Measurements from ENCODE around the gene ANO6. TPM values are rescaled to one million over a fixed set of nuclear protein-coding genes. Genes with fewer than 3 reads are reported as not detected.

Gene ANO6
- total RNA-seq, 1 donor from 2014 or later = 64.1 TPM

DNA sequence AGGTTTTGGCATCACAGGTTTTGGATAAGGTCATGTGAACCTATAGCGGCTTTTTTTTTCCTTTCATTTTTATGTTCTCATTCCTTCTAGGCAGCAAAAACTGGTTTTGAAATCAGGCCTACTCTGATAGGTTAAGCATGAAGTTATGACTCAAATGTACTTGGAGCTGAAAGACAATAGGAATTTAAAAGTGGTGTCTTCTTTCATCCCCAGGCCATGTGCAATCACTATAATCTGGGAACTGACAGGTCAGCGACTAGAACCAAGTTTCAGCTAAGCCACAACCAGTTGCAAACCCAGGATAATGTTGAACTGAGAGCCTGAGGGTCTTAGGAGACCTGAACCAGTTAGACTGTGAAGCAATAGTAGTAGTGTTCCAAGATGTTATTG is 74.3 kb downstream of the ANO6 start:
- H3K4me3 ChIP-seq = no peak overlapping the region
- H3K27me3 ChIP-seq (ENCODE audit: low read depth) = no peaks in the 10 kb centered on the region
- DNase-seq (no peak), ATAC-seq (no peak)
- no peak overlapping the region for H3K27ac ChIP-seq
- TF ChIP-seq, protein P1, sequence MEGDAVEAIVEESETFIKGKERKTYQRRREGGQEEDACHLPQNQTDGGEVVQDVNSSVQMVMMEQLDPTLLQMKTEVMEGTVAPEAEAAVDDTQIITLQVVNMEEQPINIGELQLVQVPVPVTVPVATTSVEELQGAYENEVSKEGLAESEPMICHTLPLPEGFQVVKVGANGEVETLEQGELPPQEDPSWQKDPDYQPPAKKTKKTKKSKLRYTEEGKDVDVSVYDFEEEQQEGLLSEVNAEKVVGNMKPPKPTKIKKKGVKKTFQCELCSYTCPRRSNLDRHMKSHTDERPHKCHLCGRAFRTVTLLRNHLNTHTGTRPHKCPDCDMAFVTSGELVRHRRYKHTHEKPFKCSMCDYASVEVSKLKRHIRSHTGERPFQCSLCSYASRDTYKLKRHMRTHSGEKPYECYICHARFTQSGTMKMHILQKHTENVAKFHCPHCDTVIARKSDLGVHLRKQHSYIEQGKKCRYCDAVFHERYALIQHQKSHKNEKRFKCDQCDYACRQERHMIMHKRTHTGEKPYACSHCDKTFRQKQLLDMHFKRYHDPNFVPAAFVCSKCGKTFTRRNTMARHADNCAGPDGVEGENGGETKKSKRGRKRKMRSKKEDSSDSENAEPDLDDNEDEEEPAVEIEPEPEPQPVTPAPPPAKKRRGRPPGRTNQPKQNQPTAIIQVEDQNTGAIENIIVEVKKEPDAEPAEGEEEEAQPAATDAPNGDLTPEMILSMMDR (IDR thresholded peaks at IDR 0.05) = no peak
- H3K36me3 ChIP-seq = no peaks in the 10 kb centered on the region
- H3K4me1 ChIP-seq = no peaks in the 10 kb centered on the region
- intact Hi-C loops (cut with DNase I) = no loop called here
- no peaks in the 10 kb centered on the region for H3K9me3 ChIP-seq

- Histone ChIP-seq H3K9me3 (no peaks in the 10 kb centered on the region), H3K27ac (no peak overlapping the region), H3K27me3 (ENCODE audit: low read depth) (no peaks in the 10 kb centered on the region), H3K4me1 (no peaks in the 10 kb centered on the region), H3K4me3 (no peak overlapping the region), H3K36me3 (no peaks in the 10 kb centered on the region)
- intact Hi-C loops (cut with DNase I) = no loop called here
- no peak for DNase-seq
- no peak for ATAC-seq
- TF ChIP-seq, protein P1 (IDR thresholded peaks at IDR 0.05) = no peak
These were observed 75.6 kb downstream of the ANO6 start for GRCh38 chr12:45291518-45291917.

DNA sequence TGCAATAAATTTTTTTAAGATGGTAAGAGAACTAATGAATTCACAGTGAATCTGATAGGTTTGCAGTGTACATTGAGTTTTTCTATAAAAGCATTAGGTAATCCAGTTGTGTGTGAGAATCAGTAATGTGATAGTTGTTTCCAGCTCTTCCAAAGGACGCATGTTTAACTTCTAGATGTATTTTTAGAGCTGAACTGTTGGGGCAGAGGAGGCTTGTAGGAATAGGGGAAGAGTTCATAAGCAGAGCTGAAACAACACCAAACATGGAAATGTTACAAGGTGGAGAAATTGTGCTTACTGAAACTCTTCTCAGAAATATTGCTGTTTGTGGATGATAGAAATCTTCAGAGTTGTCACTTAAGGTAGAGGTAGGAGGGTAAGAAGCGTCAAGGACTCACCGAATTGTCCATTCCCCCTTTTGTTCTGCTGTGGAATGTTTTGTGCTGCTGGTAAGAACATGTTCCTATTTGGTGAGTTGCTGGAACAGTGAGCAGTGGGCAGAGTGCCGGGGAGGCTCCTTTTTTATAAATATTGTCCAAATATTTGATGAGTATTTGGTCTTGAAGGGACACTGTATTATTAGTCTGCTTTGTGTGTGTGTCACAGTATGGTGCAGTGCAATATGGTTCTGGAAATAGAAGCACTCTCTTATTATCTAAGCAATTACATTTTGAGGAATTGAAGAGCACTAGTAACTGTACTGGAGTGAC is 76.7 kb downstream of the ANO6 start:
- Histone ChIP-seq H3K27me3 (ENCODE audit: low read depth) (no peaks in the 10 kb centered on the region), H3K36me3 (no peaks in the 10 kb centered on the region), H3K27ac (peak overlapping the region; percentile 46), H3K4me1 (no peaks in the 10 kb centered on the region), H3K4me3 (no peak overlapping the region), H3K9me3 (no peaks in the 10 kb centered on the region)
- DNase-seq (no peak), ATAC-seq (no peak)
- intact Hi-C loops (cut with DNase I) = no loop called here
- TF ChIP-seq, protein P1 (IDR thresholded peaks at IDR 0.05) = no peak

GRCh38 chr12:45294906-45295305 is 79.0 kb downstream of the ANO6 start:
- no peak overlapping the region for H3K4me3 ChIP-seq
- no peaks in the 10 kb centered on the region for H3K36me3 ChIP-seq
- H3K27me3 ChIP-seq (ENCODE audit: low read depth) = no peaks in the 10 kb centered on the region
- no peak for DNase-seq
- no peaks in the 10 kb centered on the region for H3K9me3 ChIP-seq
- intact Hi-C loops (cut with DNase I) = no loop called here
- TF ChIP-seq, protein P1 (IDR thresholded peaks at IDR 0.05) = no peak
- ATAC-seq = no peak
- H3K27ac ChIP-seq = no peak overlapping the region
- H3K4me1 ChIP-seq = peaks cover 16% of the 10 kb centered on the region

- no peaks in the 10 kb centered on the region for H3K9me3 ChIP-seq
- no peak for DNase-seq
- intact Hi-C loops (cut with DNase I) = no loop called here
- no peaks in the 10 kb centered on the region for H3K27me3 ChIP-seq (ENCODE audit: low read depth)
- no peak for ATAC-seq
- H3K27ac ChIP-seq = no peak overlapping the region
- H3K4me3 ChIP-seq = no peak overlapping the region
- no peaks in the 10 kb centered on the region for H3K36me3 ChIP-seq
- TF ChIP-seq, protein P1 (IDR thresholded peaks at IDR 0.05) = no peak
- peaks cover 16% of the 10 kb centered on the region for H3K4me1 ChIP-seq
These were observed 80.2 kb downstream of the ANO6 start for GRCh38 chr12:45296046-45296586.

Measured in lower lobe of right lung (tissue), 2 donors.